CD4-positive, alpha-beta T cell treated with Interleukin-1 beta for 1 hour (primary cell): ENCODE results near the gene JUN.

Experiments used
- DNase-seq, 2 donors: peaks; one replicate each; pipeline ENCODE4 v3.0.0-alpha.2; 2020 to 2022

The JUN gene

GRCh38 chr1:58783993-58784757 is at the start of gene JUN:
Gene JUN (minus strand): TSS chr1:58784047. CDS start chr1:58783070, 977 bp downstream.
- DNase-seq = peak; percentile 100

GRCh38 chr1:58833166-58833565 is 49.3 kb upstream of the JUN start:
- DNase-seq = no peak

- DNase-seq = no peak
Observed at GRCh38 chr1:58830291-58830690, 46.4 kb upstream of the JUN start.

GRCh38 chr1:58829866-58830265 is 46.0 kb upstream of the JUN start:
- no peak for DNase-seq

GRCh38 chr1:58827298-58827697 is 43.5 kb upstream of the JUN start:
- DNase-seq = no peak

GRCh38 chr1:58824753-58825389 is 41.0 kb upstream of the JUN start:
- no peak for DNase-seq

- DNase-seq = no peak
Observed at GRCh38 chr1:58823481-58824010, 39.7 kb upstream of the JUN start.

- no peak for DNase-seq
Observed at GRCh38 chr1:58821309-58821708, 37.5 kb upstream of the JUN start.

- DNase-seq = no peak
Observed at GRCh38 chr1:58818976-58819375, 35.1 kb upstream of the JUN start.

- DNase-seq = no peak
Observed at GRCh38 chr1:58818075-58818474, 34.2 kb upstream of the JUN start.

- no peak for DNase-seq
Observed at GRCh38 chr1:58816747-58817221, 32.9 kb upstream of the JUN start.

- peak; percentile 82 to 85 for DNase-seq
Observed at GRCh38 chr1:58816072-58816746, 32.4 kb upstream of the JUN start.

GRCh38 chr1:58815686-58816071 is 31.8 kb upstream of the JUN start:
- peak in 1 of 2 donors; percentile 20 for DNase-seq

GRCh38 chr1:58815069-58815685 is 31.3 kb upstream of the JUN start:
- DNase-seq = peak; percentile 70 to 74

- no peak for DNase-seq
Observed at GRCh38 chr1:58814251-58815068, 30.6 kb upstream of the JUN start.

GRCh38 chr1:58813801-58814200 is 30.0 kb upstream of the JUN start:
- no peak for DNase-seq

GRCh38 chr1:58813361-58813760 is 29.5 kb upstream of the JUN start:
- no peak for DNase-seq

- peak; percentile 78 for DNase-seq
Observed at GRCh38 chr1:58812926-58813325, 29.1 kb upstream of the JUN start.

GRCh38 chr1:58812468-58812867 is 28.6 kb upstream of the JUN start:
- no peak for DNase-seq

GRCh38 chr1:58811303-58811702 is 27.5 kb upstream of the JUN start:
- DNase-seq = no peak

- no peak for DNase-seq
Observed at GRCh38 chr1:58809325-58810010, 25.6 kb upstream of the JUN start.

GRCh38 chr1:58808077-58808476 is 24.2 kb upstream of the JUN start:
- DNase-seq = no peak
